Measurements from ENCODE around the gene NELL2.

DNA sequence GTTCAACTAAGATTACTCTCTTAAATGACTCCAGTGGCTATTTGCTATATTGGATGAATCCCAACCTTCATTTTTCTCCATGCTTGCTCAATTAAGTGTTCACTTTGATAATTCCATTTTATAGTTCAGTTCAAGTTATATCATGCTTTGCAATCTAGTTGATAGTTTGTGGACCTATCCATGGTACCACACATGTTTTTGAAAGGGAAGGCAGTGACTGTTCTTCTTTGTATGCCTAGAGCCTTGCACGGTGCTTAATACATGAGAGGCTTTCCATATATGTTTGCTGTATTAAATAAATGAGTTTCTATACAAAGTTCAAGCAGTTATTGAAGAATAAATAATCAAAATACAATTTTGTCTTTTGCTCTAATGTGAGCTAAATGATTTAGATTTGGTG is 391.3 kb downstream of the NELL2 start:
- no peak for TF ChIP-seq YY1 (IDR thresholded peaks at IDR 0.05; ENCODE audit: extremely low read depth, insufficient replicate concordance, low read depth, low read length)
- TF ChIP-seq POLR2A (IDR thresholded peaks at IDR 0.05; ENCODE audit: borderline replicate concordance, extremely low read depth, insufficient read depth, insufficient read length), result no peak
- TF ChIP-seq, protein P1, sequence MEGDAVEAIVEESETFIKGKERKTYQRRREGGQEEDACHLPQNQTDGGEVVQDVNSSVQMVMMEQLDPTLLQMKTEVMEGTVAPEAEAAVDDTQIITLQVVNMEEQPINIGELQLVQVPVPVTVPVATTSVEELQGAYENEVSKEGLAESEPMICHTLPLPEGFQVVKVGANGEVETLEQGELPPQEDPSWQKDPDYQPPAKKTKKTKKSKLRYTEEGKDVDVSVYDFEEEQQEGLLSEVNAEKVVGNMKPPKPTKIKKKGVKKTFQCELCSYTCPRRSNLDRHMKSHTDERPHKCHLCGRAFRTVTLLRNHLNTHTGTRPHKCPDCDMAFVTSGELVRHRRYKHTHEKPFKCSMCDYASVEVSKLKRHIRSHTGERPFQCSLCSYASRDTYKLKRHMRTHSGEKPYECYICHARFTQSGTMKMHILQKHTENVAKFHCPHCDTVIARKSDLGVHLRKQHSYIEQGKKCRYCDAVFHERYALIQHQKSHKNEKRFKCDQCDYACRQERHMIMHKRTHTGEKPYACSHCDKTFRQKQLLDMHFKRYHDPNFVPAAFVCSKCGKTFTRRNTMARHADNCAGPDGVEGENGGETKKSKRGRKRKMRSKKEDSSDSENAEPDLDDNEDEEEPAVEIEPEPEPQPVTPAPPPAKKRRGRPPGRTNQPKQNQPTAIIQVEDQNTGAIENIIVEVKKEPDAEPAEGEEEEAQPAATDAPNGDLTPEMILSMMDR (IDR thresholded peaks at IDR 0.05 in 2 of 3, conservative IDR thresholded peaks at IDR 0.05 in 1 of 3; ENCODE audit: borderline replicate concordance in 1 of 3, insufficient read depth in 1 of 3, low read depth in 2 of 3, low read length in 2 of 3), result no peak
- no peak for TF ChIP-seq RAD21 (IDR thresholded peaks at IDR 0.05; ENCODE audit: low read depth)
- no peak for TF ChIP-seq EZH2phosphoT487 (IDR thresholded peaks at IDR 0.05; ENCODE audit: borderline replicate concordance)

All from HCT116 (cell line).